H1 (cell line): Measurements from ENCODE around the gene NRXN3.

Source experiments
- CREB1 ChIP-seq: IDR thresholded peaks from 2 replicates; pipeline ENCODE4 v1.6.1; 2012; ENCODE audit warnings: inconsistent platforms
- EP300 ChIP-seq, 2 experiments: IDR thresholded peaks; 1 replicate in 1 of 2; 2 replicates in 1 of 2; pipeline ENCODE4 v1.6.1; 2011 to 2012; ENCODE audit warnings: low read depth in 2 of 2, low read length in 2 of 2, mild to moderate bottlenecking in 2 of 2, borderline replicate concordance in 1 of 2, inconsistent platforms in 1 of 2, moderate library complexity in 1 of 2
- EZH2 ChIP-seq: fragments of 200-600 bp; sonication (generic); IDR thresholded peaks from 2 replicates; pipeline ENCODE4 v1.7.1; 2012; ENCODE audit warnings: low read depth, mild to moderate bottlenecking, moderate library complexity, low read length, inconsistent platforms; ENCODE audit not compliant: severe bottlenecking
- TF ChIP-seq, protein P1 (sequence below): IDR thresholded peaks from 2 replicates; pipeline ENCODE4 v1.6.1; 2012; ENCODE audit warnings: inconsistent platforms

DNA sequence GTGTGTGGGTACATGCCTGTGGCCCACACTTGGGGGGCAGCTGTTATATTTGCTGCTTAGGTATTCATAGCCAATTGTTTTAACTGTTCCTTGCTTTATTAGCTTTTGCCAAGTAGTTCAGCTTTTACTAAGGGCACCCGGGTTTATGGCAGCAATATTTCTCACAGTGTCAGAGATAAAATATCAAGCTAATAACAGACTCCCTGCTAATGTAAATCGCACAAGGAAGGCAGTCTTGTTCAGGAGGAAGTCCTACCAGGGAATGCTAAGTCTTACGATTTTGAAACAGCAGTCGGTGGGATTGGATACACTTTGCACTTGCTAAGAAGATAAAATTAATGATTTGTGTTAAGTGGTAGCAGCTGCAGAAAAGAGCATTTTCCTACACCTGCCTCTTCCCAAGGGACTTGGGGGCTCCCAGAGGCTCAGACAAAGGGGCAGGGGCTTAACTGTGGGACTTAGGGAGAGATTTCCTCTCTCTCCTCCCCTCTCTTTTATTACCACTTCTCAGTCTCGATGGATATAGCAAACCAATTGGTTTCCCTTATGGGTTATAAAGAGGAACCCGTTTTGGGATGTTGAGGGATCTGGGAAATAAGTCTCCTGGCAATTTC, 175.1 kb downstream of the NRXN3 start:
- TF ChIP-seq CREB1: no peak
- no peak for TF ChIP-seq EP300 (IDR thresholded peaks at IDR 0.05; ENCODE audit: borderline replicate concordance in 1 of 2, low read depth in 2 of 2, low read length in 2 of 2)
- TF ChIP-seq, protein P1, sequence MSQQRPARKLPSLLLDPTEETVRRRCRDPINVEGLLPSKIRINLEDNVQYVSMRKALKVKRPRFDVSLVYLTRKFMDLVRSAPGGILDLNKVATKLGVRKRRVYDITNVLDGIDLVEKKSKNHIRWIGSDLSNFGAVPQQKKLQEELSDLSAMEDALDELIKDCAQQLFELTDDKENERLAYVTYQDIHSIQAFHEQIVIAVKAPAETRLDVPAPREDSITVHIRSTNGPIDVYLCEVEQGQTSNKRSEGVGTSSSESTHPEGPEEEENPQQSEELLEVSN: no peak
- no peak for TF ChIP-seq EZH2
